GM13977 (cell line): Measurements from ENCODE around the gene AQP10.

Experiments
- DNase-seq: peaks from one replicate; pipeline ENCODE4 v3.0.0; 2012; ENCODE audit warnings: low spot score
- in situ Hi-C: fragments of 300-500 bp; cut with MboI; formaldehyde crosslinking; loops from one replicate; pipeline ENCODE4 v1.12.0; 2022; ENCODE audit warnings: low sequenced_read_pairs, low pct_unique_long_range_greater_than_20kb, mixed read lengths, inconsistent platforms; ENCODE audit not compliant: unreplicated experiment
- TF ChIP-seq, protein P1 (sequence below): IDR thresholded peaks from 2 replicates; pipeline ENCODE4 v1.5.1; 2012; ENCODE audit warnings: mild to moderate bottlenecking, control low read depth; ENCODE audit not compliant: insufficient read depth; ENCODE audit errors: extremely low read depth, missing control alignments

Gene AQP10

DNA sequence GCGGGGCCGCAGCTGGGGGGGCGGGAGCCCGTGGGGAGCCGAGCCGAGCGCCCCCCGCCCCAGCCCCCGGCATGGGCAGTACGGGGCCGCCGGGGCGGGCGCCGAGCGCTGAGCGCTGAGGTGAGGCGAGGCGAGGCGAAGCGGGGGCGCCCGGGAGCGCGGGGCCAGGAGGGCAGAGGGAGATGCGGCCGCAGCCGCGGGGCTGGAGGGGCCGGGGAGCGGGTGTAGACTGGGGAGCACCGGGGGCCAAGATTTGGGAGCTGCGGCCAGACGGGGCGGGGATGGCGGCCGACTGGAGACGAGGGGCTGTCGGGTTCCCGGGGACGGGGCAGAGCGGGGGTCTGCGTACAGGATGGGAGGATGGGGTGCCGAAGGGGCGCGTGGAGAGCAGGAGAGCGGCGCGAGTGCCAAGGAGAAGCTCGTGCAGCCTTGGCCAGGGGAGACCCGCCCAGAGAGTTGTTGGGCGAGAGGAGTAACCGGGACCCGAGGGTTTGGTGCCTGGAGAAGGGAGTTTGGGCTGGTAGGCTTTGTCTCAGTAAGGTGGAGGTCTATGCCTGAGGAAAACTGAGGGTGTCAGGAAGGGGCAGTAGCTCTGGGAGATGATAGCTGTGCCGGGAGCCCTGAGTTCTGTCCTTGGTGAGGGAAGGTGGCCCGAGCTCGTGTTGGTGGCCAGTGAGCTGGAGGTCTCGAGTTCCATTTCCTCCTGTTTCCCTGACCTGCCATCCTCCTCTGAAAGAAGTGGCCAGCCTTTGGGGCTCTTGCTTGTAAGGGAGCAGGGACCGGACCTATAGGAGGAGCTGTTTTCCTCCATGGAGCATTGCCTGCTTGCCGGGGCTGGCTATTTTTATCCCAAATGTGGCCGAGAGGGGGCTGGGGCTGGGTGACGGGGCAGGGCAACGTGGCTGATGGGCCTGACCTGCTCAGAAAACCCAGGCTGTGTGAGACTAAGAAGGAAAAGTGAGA, 5.0 kb downstream of the AQP10 start:
- TF ChIP-seq, protein P1, sequence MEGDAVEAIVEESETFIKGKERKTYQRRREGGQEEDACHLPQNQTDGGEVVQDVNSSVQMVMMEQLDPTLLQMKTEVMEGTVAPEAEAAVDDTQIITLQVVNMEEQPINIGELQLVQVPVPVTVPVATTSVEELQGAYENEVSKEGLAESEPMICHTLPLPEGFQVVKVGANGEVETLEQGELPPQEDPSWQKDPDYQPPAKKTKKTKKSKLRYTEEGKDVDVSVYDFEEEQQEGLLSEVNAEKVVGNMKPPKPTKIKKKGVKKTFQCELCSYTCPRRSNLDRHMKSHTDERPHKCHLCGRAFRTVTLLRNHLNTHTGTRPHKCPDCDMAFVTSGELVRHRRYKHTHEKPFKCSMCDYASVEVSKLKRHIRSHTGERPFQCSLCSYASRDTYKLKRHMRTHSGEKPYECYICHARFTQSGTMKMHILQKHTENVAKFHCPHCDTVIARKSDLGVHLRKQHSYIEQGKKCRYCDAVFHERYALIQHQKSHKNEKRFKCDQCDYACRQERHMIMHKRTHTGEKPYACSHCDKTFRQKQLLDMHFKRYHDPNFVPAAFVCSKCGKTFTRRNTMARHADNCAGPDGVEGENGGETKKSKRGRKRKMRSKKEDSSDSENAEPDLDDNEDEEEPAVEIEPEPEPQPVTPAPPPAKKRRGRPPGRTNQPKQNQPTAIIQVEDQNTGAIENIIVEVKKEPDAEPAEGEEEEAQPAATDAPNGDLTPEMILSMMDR, result peak; percentile 25
- peak; percentile 47 for DNase-seq
- in situ Hi-C loops, result no loop called here

GRCh38 chr1:154326546-154327465, 5.9 kb downstream of the AQP10 start:
- in situ Hi-C loops, result no loop called here
- TF ChIP-seq, protein P1, result no peak
- no peak for DNase-seq

- DNase-seq, result no peak
- TF ChIP-seq, protein P1, result no peak
- in situ Hi-C loops, result no loop called here
Observed at GRCh38 chr1:154327466-154328317, 6.8 kb downstream of the AQP10 start.

GRCh38 chr1:154328318-154329151, 7.6 kb downstream of the AQP10 start:
- in situ Hi-C loops, result no loop called here
- peak; percentile 87 for DNase-seq

GRCh38 chr1:154329152-154329521, 8.2 kb downstream of the AQP10 start:
- in situ Hi-C loops, result no loop called here
- TF ChIP-seq, protein P1, result no peak
- no peak for DNase-seq

More at GRCh38 chr1:154328318-154329151, 7.6 kb downstream of the AQP10 start:
- TF ChIP-seq, protein P1, result no peak
